ENCODE measurements around the gene IFT27.

IFT27 gene

DNA sequence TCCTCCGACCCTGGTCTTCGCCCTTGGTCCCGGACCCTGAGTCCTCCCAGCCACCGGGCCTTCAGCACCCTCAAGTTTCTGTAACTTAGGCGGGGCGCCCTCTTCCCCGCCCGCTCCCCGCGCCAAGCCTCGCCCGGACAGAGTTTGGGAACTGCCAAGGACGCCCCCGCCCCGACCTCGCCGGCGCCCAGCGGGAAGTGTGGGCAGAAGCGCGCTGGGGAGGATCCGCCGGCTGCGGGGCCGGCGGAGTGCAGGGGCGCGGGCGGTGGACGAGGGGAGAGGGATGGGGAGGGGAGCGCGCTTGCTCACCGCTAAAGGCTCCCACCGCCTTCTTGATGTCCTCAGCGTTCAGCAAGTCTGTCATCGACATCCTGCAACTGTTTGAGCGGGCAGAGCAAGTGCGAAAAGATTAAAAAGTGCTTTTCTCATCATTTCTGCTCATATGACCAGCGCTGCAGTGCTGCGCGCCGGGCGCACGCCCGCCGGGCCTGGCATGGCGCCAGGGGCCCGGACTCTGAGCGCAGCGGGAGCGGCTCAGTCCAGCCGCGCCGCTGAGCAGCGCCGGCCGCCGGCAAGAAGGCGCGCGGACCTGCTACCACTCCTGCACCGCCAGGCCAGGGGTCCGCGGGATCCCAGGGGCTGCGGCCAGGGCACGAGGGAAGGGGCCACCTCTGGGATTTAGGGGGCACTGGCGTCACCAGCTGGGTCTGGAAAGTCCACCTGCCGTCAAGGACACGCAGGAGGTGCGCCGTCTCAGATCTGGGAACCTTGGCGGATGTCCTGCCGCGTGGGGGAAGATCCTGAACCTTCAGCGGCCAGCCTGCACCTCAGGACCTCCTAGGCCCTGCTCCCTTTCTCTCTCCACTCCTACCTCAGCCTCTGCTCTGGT, 41.0 kb upstream of the IFT27 start, which contains the start of gene PVALB:
Gene PVALB (minus strand): TSS at position 400 of the 889 bp plus-strand sequence. CDS start 30 bp downstream, at position 370.
- no peak for DNase-seq (ENCODE audit: low spot score)
- TF ChIP-seq, protein P1, sequence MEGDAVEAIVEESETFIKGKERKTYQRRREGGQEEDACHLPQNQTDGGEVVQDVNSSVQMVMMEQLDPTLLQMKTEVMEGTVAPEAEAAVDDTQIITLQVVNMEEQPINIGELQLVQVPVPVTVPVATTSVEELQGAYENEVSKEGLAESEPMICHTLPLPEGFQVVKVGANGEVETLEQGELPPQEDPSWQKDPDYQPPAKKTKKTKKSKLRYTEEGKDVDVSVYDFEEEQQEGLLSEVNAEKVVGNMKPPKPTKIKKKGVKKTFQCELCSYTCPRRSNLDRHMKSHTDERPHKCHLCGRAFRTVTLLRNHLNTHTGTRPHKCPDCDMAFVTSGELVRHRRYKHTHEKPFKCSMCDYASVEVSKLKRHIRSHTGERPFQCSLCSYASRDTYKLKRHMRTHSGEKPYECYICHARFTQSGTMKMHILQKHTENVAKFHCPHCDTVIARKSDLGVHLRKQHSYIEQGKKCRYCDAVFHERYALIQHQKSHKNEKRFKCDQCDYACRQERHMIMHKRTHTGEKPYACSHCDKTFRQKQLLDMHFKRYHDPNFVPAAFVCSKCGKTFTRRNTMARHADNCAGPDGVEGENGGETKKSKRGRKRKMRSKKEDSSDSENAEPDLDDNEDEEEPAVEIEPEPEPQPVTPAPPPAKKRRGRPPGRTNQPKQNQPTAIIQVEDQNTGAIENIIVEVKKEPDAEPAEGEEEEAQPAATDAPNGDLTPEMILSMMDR (IDR thresholded peaks at IDR 0.05; ENCODE audit: extremely low read depth, missing control alignments): no peak

DNA sequence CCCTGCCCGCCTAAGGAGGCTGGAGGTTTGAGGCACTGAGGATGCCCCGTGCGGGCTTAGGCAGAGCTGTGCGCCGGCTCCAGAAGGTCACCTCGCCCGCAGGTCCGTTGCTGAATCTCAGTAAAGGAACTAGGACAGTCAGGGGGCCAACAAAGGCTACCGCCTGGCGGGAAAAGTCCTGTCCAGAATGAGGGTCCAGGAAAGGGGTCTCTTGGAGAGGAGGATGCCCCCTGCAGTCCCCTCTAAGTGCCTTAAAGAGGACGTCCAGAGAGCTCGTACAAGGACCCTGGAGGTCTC, 40.4 kb upstream of the IFT27 start:
- TF ChIP-seq, protein P1 (IDR thresholded peaks at IDR 0.05; ENCODE audit: extremely low read depth, missing control alignments): no peak
- DNase-seq (ENCODE audit: low spot score): no peak

DNA sequence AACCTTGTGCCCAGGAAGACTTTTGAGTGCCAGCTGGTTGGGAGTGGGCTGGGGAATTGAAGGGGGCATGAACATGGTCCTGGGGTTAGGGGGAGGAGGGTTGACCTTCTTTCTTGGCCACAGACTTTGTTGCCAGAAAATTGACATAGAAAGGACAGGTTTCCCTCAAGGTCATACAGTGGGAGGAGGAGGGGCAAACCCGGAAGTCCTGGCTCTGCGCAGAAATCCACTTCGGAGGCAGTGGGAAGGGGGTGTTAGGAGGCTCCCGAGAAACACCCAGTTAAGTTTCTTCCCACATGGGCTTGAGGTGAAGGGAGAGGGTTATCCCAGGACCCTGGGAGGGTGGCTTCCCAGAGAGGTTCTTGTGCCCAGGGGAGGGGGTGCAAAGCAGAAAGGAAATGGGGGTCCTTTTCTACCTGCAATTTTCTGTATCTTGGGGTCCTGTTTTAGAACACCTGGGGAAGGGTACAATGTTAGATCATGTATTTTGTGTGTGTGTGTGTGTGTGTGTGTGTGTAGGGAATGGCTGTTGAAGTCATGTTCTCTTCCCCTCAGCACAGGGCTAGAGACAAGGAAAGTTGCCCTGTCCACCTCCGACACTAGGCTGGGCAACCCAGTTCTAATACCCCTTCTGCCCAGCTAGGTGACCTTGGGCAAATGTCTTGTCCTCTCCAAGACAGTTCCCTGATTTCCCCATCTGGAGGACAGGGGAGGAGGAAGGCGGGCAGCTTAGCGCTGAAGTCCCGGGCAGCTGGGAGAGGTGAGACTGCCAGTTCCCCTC, 39.8 kb upstream of the IFT27 start:
- peak; percentile 40 for DNase-seq (ENCODE audit: low spot score)
- TF ChIP-seq, protein P1 (IDR thresholded peaks at IDR 0.05; ENCODE audit: extremely low read depth, missing control alignments): no peak

DNA sequence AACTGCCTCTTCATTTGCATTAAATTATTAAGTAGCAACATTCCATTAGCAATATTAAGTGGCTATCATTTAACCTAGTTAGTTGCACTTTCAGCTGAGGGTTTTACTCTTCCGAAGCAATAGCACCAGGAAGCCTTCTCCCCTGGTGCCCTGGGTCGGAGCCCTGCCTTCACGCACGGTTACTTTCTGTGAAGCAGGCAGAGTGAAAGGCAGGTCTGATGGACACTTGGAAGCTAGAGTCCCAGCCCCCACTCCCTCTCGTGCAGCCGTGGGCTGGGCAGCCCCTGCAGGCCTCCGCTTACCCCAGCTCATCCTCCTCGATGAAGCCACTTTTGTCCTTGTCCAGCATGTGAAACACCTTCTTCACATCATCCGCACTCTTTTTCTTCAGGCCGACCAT, 38.9 kb upstream of the IFT27 start:
- TF ChIP-seq, protein P1 (IDR thresholded peaks at IDR 0.05; ENCODE audit: extremely low read depth, missing control alignments): no peak
- DNase-seq (ENCODE audit: low spot score): no peak

GRCh38 chr22:36811094-36811800, 35.3 kb upstream of the IFT27 start:
- DNase-seq (ENCODE audit: low spot score): no peak
- TF ChIP-seq, protein P1 (IDR thresholded peaks at IDR 0.05; ENCODE audit: extremely low read depth, missing control alignments): no peak

GRCh38 chr22:36809351-36809750, 33.4 kb upstream of the IFT27 start:
- TF ChIP-seq, protein P1 (IDR thresholded peaks at IDR 0.05; ENCODE audit: extremely low read depth, missing control alignments): no peak
- DNase-seq (ENCODE audit: low spot score): no peak

Data from GM20000 (cell line).